CD4-positive, alpha-beta T cell treated with Interleukin-15 for 1 hour (primary cell): ENCODE measurements around the gene LAG3.

Source experiments
- DNase-seq: peaks from one replicate; pipeline ENCODE4 v3.0.0-alpha.2; 2020

The LAG3 gene

DNA sequence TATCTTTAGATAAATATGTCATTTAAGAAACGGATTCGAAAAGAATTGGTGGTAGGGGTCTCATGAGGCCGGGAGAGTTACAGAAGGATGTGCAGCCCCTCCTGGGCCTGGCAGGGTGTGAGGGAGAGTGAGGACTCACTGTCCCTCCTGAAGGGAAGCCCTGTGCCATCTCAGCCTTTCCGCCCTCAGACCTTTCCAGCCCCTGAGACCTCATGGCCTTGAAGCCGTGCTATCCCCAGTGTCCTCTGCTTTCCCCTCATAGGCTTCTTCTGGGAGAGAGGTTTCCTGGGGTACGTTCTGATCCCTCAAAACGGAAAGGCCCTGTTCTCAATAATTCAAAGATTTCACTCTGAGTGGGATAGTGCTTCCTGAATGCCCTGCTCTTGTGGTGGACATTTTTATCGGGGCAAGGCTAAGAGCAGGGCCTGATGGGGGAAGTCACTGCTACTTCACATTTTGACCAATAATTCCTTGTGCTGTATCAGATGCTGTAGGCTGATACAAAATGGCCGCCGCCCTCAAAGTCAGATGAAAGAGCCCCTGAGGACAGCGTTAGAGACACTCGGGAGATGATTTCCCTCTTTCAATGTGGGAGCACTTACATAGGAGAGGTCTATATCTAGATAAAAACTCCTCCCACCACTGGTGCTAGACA, 18.3 kb downstream of the LAG3 start:
- no peak for DNase-seq

DNA sequence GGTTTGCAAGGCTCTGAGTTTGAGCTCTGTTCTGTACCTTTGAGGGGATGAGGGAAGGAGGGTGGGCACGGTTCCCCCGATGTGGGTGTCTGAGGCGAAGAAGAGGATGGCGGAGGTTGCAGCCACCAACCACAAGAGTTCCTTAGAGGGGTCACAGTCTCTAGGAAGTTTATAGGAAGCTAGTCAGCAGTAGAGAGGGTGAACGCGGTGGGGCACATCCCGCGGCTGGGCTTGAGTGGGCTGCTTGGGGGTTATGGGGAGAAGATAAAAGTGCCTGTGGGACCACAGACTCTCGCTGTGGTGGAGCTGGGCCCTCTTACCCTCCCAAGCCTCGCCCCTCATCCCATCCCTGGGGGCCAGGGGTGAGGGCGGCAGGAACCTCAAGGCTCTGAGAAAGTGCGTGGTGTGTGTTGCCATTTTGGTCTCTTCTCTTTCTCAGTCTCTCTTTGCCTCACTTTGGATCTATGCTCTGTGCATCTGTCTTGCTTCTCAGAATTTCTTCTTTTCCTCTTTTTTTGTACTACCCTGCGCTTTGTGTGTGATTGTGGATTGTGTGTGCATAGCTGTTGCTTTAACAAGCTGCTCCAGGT, 19.7 kb downstream of the LAG3 start:
- DNase-seq: no peak

DNA sequence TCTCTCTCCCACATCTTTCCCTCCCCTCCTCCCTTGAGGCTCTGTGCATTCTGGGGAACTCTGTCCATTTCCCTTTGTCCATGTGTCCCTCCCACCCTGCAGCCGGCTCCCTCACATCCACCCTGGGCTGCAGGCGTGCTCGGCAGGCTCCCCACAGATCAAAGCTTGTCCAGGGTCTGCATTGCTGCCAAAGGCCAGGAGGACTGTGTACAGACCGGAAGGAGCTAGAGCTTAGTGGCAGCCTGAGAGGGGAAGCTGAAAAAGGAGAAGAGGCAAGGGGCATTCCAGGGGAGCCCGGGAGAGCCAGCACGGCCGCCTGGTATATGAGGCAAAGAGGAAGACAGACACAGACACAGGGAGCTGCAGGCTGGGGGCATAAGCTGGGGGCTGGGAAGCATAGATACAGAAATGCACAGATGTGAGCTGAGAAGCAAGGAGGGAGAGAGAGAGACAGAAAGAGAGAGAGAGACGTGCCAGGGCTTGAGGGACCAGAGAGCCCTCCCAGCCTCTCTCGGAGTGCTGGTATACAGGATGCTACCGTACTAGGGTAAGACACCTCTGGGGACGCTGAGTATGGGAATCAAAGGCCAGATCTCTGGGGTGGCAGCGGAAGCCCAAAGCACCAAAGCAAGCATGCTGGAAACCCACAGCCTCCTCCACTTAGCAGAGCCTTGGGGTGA, 20.3 kb downstream of the LAG3 start:
- DNase-seq: peak; percentile 64

DNA sequence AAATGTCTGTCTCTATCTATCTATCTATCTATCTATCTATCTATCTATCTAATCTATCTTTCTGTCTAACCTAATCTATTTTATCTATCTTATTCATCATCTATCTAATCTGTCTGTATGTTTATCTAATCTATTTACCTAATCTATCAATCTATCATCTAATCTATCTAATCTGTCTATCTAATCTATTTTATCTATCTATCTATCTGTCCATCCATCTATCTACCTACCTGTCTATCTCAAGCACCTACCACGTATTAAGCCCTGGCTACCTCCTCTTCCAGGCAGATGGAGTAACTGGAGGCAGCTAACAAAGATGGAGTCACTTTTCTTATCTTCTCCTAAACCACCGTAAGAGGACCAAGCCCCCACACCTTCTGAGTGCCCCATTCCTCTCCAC, 22.8 kb downstream of the LAG3 start:
- no peak for DNase-seq

DNA sequence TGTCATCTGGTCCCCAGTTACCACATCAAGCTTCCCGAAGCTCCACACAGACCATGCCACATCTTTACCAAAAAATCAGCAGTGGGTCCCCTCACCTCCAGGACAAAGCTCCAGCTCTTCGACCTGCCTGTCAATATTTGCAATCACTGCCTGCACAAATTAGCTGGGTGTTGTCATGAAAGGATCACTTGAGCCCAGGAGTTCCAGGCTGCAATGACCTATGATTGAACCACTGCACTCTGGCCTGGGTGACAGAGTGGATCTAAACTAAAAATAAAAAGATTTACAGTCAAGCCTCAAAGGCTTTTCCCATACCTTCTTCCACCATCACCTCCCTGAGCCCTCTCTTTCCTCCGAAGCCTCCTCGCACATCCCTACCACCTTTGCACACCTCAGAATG, 24.3 kb downstream of the LAG3 start:
- DNase-seq: no peak

DNA sequence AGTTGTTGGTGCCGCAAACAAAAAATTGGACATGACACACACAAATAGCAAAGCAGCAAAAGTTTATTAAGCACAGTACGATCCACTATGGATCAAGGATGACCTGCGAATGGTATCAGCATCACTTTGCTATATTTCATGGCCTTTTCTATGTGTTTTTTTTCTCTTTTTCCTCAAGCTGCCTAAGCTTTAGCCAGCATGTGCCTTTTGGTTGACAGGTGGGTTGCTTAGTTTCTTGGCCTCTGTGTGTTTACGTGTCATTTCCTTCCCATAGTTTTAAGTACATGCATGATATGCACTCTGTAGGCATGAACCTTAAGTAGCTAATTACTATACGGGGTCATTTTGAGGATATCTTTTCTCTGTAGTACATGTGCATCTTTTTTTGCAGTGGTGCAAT, 26.8 kb downstream of the LAG3 start:
- DNase-seq: no peak

DNA sequence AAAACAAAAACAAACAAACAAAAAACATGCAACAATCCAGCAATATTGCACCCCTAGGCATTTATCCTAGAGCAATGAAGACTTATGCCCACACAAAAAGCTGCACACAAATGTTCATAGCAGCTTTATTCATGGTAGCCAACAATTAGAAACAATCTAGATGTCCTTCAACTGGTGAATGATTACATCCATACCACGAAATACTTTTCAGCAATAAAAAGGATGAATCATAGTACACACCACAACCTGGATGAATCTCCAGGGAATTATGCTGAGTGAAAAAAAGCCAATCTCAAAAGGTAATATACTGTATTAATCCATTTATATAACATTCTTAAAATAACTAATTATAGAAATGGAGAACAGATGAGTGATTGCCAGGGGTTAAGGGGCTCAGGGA, 34.9 kb downstream of the LAG3 start:
- DNase-seq: no peak

DNA sequence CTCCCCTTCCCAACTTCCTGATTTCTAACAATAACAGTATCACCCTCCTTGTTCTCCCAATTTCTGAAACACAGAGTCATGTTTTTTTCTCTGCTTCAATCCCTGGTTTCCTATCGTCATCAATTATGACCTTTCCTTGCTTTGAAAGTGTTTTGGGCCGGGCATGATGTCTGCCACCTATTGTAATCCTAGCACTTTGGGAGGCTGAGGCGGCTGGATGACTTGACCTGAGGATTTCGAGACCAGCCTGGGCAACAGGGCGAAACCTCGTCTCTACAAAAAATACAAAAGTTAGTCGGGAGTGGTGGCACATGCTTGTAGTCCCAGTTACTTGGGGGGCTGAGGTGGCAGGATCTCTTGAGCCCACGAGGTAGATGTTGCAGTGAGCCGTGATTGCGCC, 36.7 kb downstream of the LAG3 start:
- DNase-seq: no peak

DNA sequence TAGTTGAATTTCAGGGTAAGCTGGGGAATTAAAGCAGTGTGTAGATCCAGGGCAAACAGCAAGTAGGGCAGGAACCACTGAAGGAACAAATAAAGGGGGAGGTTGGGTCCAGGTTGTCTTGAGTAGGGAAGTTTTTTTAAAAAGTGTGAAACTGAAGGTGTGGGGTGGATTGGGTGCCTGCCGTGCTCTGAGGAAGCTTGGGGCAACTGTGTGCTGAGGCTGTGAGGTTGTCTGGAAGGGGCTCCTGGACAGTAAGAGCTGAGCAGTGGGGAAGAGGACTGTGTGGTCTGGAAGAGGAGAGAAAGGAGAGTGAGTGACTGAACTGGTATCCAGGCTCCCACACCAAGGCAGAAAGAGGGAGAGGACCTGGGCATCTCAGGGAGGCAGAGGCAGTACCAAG, 38.4 kb downstream of the LAG3 start:
- no peak for DNase-seq

DNA sequence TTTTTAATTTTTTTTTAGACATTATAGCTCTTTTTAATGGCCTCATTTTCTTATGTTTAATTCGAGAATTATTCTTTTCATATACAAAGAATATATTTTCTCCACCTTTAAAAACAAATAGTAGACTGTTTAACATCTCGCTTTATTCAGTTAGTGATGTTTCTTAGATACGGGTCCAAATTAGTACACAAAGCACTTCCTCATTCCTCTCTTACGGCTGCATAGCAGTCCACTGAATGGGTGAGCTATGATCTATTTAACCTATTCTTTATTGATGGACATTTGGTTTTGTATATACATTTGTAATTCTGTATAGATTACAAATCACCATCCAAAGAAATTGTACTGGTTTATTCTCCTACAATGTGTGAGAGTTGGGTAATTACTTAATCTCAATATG, 41.0 kb downstream of the LAG3 start:
- DNase-seq: no peak

DNA sequence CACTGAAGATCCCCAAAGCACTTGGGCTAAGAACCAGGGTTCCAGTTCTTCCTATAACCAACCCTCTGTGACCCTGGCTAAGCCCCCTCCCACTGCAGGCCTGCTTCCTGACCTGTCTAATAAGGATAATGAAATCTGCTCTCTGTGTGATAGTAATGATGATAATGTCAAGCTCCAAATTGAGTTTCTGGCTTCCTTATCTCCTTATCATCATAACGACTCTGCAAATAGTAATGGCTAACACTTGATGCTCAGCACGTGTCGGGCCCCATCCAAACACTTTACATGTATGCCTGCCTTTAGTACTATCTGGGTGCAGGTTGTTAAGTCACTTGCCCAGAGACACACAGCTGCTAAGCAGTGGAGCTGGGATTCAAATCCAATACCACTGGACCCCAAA, 44.3 kb downstream of the LAG3 start:
- no peak for DNase-seq

DNA sequence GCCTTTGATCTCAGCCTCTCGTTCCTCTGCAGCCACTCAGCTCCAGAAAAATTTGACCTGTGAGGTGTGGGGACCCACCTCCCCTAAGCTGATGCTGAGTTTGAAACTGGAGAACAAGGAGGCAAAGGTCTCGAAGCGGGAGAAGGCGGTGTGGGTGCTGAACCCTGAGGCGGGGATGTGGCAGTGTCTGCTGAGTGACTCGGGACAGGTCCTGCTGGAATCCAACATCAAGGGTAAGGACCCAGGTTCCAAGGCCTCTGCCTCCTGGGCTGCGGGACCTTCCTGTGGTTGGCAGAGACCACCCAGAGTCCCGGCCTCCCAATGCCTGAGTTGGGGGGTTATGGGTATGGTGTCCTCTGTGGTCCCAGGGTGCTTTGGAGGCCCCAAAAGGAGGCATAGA, 44.8 kb downstream of the LAG3 start:
- DNase-seq: no peak

DNA sequence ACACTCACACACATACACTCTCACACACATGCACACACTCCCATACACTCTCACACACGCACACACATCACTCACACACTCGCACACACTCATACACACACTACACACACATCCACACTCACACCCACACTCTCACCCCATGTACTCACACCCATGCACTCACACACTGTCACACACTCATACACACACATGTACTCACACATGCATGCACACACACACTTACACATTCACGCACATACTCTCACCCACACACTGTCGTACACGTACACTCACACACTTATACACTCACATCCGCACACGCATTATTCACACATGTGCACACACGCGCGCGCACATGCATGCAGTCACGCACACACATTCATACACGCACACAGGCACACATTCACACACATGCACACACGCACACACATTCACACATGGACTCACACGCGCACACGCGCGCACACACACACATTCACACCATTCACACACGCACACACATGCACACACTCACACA, 45.4 kb downstream of the LAG3 start:
- no peak for DNase-seq

DNA sequence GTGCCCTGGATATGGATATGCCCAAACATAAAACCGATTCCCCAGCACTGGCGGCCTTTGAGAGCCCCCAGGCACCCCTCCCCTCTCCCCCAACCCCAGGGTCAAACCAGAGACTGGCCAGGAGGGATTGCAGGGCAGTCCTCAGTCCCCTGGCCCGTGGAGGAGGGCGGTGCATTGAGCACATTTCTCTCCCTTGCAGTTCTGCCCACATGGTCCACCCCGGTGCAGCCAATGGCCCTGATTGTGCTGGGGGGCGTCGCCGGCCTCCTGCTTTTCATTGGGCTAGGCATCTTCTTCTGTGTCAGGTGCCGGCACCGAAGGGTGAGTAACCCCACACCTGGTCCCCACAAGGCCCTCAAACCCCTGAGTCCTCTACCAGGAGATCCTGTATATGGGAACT, 45.9 kb downstream of the LAG3 start:
- DNase-seq: no peak

DNA sequence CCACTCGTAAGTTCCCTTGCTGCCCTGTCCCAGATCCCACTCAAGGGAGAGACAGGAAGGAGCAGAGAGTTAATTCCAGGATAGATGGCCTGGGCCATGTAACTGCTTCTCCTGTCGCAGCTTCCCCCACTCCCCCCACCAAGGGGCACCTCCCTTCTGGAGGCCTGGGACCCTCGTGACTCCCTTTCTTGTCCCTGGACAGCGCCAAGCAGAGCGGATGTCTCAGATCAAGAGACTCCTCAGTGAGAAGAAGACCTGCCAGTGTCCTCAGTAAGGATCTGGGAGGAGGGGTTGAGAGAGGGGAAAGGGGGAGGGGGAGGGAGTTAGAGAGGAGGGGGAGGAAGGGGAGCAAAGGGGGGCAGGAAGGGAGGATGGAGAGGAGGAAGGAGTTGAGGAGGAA, 46.3 kb downstream of the LAG3 start:
- DNase-seq: no peak

DNA sequence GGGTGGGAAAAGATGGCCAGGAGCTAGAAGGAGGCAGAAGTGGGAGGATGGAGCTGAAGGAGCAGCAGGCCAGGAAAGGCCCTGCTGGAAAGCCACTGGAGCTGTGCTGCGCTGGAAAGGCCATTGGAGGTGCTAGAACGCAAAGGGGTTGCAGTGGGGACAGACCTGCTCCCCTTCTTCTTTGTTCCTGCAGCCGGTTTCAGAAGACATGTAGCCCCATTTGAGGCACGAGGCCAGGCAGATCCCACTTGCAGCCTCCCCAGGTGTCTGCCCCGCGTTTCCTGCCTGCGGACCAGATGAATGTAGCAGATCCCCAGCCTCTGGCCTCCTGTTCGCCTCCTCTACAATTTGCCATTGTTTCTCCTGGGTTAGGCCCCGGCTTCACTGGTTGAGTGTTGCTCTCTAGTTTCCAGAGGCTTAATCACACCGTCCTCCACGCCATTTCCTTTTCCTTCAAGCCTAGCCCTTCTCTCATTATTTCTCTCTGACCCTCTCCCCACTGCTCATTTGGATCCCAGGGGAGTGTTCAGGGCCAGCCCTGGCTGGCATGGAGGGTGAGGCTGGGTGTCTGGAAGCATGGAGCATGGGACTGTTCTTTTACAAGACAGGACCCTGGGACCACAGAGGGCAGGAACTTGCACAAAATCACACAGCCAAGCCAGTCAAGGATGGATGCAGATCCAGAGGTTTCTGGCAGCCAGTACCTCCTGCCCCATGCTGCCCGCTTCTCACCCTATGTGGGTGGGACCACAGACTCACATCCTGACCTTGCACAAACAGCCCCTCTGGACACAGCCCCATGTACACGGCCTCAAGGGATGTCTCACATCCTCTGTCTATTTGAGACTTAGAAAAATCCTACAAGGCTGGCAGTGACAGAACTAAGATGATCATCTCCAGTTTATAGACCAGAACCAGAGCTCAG, 47.0 kb downstream of the LAG3 start:
- no peak for DNase-seq

DNA sequence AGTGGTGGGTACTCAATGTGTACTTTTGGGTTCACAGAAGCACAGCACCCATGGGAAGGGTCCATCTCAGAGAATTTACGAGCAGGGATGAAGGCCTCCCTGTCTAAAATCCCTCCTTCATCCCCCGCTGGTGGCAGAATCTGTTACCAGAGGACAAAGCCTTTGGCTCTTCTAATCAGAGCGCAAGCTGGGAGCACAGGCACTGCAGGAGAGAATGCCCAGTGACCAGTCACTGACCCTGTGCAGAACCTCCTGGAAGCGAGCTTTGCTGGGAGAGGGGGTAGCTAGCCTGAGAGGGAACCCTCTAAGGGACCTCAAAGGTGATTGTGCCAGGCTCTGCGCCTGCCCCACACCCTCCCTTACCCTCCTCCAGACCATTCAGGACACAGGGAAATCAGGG, 47.8 kb downstream of the LAG3 start:
- no peak for DNase-seq

DNA sequence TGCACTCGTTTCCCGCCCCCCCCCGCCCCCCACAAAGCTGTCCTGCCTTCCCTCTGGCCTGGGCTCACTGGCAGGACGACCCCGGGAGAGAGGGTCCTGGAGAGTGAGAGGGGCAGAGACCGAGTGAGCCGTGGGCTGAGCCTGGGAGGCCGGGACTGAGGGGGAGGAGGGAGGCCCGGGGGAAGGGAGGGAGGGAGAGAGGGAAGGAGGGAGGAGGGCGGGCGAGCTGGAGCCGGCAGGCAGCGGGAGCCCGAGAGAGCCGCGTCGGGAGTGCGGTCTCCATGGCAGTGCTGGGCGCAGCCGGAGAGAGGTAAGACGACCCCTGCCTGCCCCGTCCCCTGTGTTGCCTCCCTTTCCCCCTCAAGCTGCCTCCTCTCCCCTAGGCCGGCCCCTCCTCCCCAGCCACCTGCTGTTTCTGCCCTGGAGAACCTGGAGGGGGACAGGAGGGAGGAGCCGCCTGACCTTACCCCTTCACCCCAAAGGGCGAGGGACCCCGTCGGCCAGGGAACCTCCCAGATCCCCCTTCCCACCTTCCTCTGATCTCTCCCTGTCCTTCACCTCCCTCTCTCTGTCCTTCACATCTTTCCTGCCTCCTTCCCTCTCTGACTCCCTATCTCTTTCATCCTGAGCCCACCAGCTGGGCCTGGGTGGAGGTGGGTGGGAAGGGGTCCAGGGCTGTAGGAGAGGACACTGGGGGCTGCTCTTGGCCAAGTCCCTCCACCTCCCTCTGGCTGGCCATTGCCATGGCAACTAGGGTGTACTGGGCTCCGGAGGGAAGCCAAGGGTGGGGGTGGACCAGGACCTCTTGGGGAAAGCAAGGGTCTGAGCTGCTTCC, 49.5 kb downstream of the LAG3 start, which contains the start of gene GPR162:
Gene GPR162 (plus strand): TSS at position 231 of the 835 bp plus-strand sequence. CDS start 2,078 bp downstream, outside the sequence.
- DNase-seq: no peak

DNA sequence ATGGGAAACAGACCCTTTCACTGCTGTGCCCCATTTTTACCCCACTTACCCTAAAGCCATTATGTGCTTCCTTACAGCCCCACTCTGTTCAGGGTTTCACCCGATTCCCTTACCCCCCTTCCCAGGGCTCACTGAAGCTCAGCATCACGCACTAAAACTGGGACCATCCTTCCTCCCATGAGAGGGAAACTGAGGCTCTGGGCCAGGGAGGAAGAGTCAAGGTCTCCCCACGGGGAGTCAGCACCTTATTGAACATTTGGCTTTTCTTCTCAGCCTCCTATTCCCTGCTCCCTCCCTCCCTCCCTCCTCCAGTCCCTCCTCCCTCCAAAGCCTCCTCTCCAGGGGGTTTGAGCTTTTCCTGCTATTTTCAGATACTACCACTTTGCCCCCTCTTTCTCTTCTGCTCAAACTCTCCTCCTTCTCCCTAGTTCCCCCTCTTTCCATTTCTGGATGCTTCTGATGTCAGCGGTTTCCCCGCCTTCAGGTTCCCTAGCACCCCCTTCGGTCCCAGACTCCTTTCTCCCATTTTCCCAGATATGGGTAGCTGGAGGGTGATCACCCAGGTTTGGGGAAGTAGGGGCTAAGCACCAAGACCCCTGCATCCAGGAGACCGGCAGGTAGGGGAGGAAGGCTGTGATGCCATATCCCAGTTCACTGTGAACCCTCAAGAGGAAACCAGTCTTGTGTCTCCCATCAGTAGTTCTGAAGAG, 50.3 kb downstream of the LAG3 start:
- DNase-seq: no peak

DNA sequence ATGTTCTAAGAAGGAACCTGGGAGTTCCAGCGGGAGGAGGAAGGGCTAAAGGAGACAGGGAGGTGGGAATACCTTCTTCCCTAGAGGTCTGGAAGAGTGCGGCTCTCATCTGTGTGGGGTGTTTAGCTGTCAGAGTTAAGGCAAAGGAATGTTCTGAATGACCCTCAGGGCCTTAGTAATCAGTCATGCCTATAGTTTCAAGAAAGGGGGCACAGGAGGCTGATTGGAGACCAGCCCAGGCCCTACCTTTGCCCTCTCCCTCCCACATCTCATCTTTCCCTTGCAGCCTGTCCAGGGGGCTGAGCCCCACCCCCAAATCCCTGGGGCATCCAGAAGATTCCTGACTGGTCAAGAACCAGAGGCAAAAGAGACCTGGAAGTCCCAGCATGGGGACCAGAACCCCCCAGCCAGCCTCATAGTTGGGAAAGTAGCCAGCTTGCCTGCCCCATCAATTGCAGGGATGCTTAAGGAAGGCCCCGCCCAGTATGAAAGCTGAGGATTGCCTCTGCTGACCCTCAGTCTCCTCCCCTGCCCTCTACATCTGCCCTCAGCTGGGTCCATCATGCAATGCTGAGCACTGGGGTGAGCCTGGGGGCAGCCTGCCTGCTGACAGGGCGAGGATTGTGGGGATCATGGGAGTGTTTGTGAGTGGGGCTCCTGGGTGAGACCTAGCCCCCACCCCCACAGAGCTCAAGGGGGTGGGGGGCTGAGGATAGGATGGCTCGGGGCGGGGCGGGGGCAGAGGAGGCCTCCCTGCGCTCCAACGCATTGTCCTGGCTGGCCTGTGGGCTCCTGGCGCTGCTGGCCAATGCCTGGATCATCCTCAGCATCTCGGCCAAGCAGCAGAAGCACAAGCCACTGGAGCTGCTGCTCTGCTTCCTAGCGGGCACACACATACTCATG, 51.1 kb downstream of the LAG3 start:
- no peak for DNase-seq
